GM18526 (cell line): Measurements from ENCODE around the gene DNAJC4.

ENCODE experiments used
- POLR2A ChIP-seq: IDR thresholded peaks from 3 replicates; pipeline ENCODE4 v1.6.1; 2011; ENCODE audit not compliant: insufficient read length; ENCODE audit errors: extremely low read depth

Gene DNAJC4

GRCh38 chr11:64222651-64223000 is 7.7 kb upstream of the DNAJC4 start:
- TF ChIP-seq POLR2A = no peak

GRCh38 chr11:64223001-64223651 is 7.2 kb upstream of the DNAJC4 start:
- no peak for TF ChIP-seq POLR2A

DNA sequence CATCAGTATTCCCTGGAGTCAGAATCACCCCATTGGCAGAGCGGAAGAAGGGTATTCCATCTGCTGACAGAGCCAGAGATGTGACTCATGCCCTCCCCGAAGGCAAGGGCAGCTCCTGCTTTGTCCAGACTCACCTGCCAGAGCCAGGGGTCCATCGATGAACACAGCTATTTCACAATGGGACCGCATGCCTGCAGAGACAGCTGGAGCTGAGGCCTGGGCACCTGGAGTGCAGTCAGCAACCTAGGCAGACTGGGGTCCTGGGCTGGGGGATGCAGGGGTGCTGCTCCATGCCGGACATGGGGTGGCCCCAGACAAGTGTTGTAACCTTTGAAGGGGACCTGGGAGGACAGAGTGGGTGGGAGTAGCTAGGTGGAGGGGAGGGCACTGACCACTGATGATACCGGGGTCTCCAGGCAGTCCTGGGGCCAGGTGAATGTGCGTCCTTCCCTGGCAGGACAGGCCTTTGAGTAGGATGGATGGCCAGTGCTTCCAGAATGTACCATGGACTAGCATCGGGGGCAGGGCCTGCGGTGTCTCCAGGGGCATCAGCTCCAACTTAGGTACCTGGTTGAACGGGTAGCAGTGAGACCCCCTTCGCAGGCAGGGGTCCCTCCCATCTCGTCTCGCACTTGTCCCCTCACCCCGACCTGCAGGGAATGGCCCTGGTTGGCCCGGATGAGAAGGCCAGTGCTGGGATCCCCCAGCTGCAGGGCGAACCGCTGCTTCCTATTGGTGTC is 6.0 kb upstream of the DNAJC4 start:
- TF ChIP-seq POLR2A = peak; percentile 24

- TF ChIP-seq POLR2A = no peak
Measured at GRCh38 chr11:64224891-64225607, 5.3 kb upstream of the DNAJC4 start.

DNA sequence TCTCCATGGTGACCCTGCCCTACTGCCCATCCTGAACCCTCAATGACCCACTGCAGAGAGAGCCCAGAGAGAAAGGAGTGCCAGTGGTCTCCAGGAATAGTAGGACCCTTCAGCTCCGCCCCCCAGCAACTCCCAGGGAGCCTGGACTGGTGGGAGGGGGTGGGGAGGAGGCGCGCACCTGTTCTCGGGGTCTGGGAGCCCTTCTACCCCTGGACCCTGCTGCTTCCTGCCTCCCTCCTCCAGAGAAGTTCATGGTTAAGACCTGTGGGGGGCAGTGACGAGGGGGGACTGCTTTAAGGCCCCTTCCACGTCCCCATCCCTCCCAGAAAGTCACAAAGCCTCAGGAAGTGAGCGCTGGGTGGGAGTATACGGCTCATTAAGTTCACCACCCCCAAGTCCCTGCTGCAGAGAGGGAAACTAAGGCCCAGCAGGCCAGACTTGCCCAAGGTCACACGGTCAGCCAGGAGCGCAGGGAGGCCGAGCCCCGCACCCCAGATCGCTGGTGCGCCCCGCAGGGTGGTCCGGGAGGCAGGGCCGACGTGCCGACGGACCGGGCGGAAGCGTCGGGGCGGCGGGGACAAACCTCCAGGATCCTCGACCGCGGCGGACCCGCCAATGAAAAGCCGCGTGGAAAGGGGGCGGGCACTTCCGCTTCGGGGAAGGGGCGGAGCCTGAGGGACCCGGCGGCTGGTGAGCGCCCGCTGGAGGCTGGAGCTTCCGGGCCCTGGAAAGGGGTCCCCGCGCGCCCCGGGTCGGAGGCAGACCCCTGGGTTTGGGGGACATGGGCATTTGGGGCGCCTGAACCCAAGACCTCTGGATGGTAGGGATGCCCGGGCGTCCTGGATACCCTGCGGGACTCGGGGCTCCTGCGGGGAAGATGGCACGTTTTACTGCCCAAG is 4.5 kb upstream of the DNAJC4 start, which contains the start of the genes NUDT22 and TRPT1:
Gene NUDT22, plus strand, starts transcription at position 667 of the 899 bp plus-strand sequence. CDS start 379 bp downstream, outside the sequence.
Gene TRPT1, minus strand, starts transcription at position 579 of the 899 bp plus-strand sequence. Its CDS starts 326 bp downstream, at position 253.
- peak; percentile 80 for TF ChIP-seq POLR2A

- no peak for TF ChIP-seq POLR2A
Measured at GRCh38 chr11:64226507-64227051, 3.8 kb upstream of the DNAJC4 start.

DNA sequence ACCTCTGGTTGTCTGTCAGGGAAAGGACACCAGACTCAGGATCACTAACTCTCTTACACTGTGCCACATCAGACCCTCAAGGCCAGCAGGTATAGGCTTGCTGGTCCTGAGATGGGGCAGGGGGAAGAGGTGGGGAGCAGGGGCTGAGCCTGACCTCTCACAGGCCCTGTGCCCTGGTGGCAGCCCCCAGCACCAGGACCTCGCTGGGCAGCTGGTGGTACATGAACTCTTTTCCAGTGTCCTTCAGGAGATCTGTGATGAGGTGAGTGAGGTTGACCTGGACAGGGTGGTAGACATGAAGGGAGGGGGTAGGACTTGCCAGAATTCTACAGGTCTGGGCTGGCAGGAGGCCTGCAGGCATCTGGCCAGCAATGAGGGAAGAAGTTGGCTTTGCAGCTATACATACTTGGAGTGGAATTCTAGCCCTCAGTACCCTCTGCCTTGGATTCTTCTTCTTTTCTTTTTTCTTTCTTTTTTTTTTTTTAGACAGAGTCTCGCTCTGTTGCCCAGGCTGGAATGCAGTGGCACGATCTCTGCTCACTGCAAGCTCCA is 2.9 kb upstream of the DNAJC4 start:
- TF ChIP-seq POLR2A = no peak

- no peak for TF ChIP-seq POLR2A
Measured at GRCh38 chr11:64229090-64229743, 1.1 kb upstream of the DNAJC4 start.

- TF ChIP-seq POLR2A = no peak
Measured at GRCh38 chr11:64229744-64230170, 591 bp upstream of the DNAJC4 start.

GRCh38 chr11:64230985-64231365 is 627 bp downstream of the DNAJC4 start:
- TF ChIP-seq POLR2A = no peak

GRCh38 chr11:64231546-64231945 is 1.2 kb downstream of the DNAJC4 start:
- TF ChIP-seq POLR2A = no peak

- TF ChIP-seq POLR2A = no peak
Measured at GRCh38 chr11:64232182-64232966, 2.0 kb downstream of the DNAJC4 start.

DNA sequence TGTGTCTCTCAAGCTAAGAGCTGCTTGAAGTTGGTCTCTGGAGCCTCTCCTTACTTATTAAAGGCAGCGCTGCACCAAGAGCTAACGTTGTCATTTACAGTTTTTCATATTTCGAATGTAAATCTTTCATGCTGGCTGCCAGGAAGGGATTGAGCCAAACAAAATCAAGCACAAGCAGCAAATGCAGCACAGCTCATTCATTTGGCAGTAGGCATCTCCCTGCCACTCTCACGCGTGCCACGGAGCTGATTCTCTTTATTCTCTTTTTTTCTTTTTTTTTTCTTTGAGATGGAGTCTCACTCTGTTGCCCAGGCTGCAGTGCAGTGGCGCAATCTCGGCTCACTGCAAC is 2.6 kb downstream of the DNAJC4 start:
- no peak for TF ChIP-seq POLR2A
